ENCODE measurements around the gene ZNF532. TPM values are rescaled to one million over a fixed set of nuclear protein-coding genes. Genes with fewer than 3 reads are reported as not detected.
"Not testable (repeated sequence)": the region's sequence is repeated elsewhere in the genome, so short reads cannot be mapped to it uniquely, and the experiment has no call there.

ZNF532 gene
- total RNA-seq, 2 experiments from 2014 or later, result 0.50 to 0.91 TPM

DNA sequence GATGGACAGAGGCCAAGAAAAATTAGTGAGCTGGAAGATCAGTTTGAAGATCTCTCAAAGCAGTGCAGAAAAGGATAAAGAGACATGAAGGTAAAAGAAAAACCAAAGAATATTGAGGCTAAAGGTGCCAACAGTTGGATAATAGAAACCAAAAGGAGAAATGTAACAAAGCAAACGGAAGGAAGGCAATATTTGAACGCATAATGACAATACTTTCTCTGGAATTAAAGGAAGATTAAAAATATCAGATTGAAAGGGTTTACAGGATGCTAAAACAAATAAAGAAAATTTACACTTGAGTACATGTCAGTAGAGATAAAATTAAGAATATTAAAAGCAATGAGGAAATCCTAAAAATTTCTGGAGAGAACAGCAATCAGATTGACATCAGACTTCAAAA lies 149.1 kb downstream of the ZNF532 start:
- no peaks in the 10 kb centered on the region for H3K36me3 Mint-ChIP-seq (ENCODE audit: low read depth)
- no peaks in the 10 kb centered on the region for H3K4me1 Mint-ChIP-seq (ENCODE audit: low read depth)
- H3K4me3 Mint-ChIP-seq, result no peak overlapping the region
- DNase-seq (no peak), ATAC-seq (no peak)
- ChIA-PET CTCF (interaction anchor here (1.4 kb wide), 1 partner anchor 57 kb away, joined by 4 read pairs; no protein-coding TSS in a partner anchor), POLR2A (no interaction called here)
- H3K27me3 Mint-ChIP-seq (ENCODE audit: low read depth), result peaks cover 19% of the 10 kb centered on the region
- H3K9me3 Mint-ChIP-seq (ENCODE audit: insufficient read depth), result no peaks in the 10 kb centered on the region
- H3K27ac Mint-ChIP-seq, result no peak overlapping the region

DNA sequence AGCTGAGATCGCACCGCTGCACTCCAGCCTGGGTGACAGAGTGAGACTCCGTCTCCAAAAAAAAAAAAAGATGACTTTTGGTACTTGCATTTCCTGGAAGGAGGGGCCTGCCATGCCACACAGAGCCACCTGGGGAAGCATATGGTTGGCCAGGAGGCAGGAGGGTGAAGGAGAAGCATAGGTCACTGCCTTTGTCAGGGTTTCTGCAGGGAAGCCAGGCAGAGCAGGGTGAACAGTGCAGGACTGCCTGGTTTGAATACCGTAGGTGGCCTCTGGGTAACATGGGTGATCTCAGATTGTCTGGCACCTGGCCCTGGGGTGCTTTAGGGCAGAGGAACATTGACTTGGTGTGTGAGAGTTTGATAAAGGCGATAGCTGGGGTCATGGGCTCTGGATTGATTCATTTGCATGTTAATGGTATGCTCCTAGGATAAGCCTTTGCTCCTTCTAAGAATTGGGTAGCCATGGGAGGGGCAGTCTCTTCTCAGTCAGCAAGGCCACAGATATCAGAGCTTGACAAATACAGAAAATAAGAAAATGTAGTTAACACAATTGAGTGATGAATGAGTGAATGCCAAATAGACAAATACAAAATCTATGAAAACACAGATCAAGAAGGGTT lies 151.0 kb downstream of the ZNF532 start:
- POLR2A ChIA-PET, result no interaction called here
- Mint-ChIP-seq H3K27ac (no peak overlapping the region), H3K4me1 (ENCODE audit: low read depth) (no peaks in the 10 kb centered on the region), H3K4me3 (no peak overlapping the region), H3K36me3 (ENCODE audit: low read depth) (no peaks in the 10 kb centered on the region), H3K27me3 (ENCODE audit: low read depth) (peaks cover 27% of the 10 kb centered on the region), H3K9me3 (ENCODE audit: insufficient read depth) (no peaks in the 10 kb centered on the region)
- no peak for DNase-seq
- ATAC-seq, result no peak
- CTCF ChIA-PET, result no interaction called here

DNA sequence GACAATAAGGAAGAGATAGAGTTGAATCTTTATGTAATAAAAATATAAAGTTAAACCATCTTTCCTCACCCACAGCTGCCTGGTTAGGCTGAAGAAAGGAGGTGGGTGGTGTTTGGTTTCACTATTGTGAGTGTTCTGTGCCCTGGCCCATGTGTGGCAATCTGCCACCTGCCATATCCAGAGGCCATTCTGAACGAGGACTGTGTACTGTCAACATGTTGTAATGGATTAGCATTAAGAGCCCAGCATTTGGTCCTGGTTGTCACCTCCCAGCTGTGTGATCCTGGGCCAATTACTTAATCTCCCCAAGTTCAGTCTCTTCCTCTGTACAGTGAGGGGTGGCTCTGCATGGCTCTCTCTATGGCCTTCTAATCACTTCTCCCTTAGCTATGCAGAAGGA lies 156.8 kb downstream of the ZNF532 start:
- Mint-ChIP-seq H3K36me3 (ENCODE audit: low read depth) (no peaks in the 10 kb centered on the region), H3K9me3 (ENCODE audit: insufficient read depth) (no peaks in the 10 kb centered on the region), H3K4me3 (no peak overlapping the region), H3K4me1 (ENCODE audit: low read depth) (no peaks in the 10 kb centered on the region), H3K27ac (no peak overlapping the region), H3K27me3 (ENCODE audit: low read depth) (peaks cover 20% of the 10 kb centered on the region)
- ATAC-seq, result no peak
- no peak for DNase-seq
- ChIA-PET POLR2A (no interaction called here), CTCF (no interaction called here)

DNA sequence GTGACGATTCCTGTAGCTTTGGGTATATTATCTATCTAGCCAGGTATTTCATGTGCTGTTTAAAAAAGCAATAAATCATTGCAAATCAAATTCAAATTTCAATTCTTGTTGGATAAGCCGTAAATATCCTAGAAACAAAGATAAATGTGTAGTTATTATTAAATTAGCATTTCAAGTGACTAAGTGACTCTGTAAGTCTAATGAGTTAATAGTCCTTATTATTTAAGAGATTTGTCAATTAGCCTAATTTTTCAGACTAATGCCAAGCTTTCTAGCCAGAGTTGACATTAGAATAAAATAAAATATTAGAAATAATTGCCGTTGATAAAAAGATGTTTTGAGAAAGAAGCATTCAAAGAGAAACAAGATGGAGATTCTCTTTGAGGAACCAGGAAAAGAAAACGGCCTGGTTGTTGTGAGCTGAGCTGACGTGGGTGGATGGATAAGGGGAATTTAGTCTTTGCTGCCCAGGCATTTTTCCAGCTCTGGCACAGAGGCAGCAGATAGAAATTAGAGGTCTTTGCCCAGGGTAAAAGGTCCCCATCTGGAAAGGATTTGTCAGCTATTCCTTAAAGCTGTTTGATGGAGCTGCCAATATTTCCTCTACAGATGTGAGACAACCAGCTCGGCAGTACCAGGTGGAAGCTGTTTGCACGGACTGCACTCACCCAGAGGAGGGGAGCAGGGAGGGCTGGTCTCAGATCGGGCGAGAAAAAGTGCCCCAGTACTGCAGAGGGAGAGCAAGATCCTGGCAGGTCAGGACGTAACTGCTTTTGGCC lies 157.7 kb downstream of the ZNF532 start:
- CTCF ChIA-PET, result no interaction called here
- H3K27me3 Mint-ChIP-seq (ENCODE audit: low read depth), result peaks cover 18% of the 10 kb centered on the region
- POLR2A ChIA-PET, result no interaction called here
- DNase-seq (no peak), ATAC-seq (no peak)
- no peak overlapping the region for H3K27ac Mint-ChIP-seq
- H3K4me1 Mint-ChIP-seq (ENCODE audit: low read depth), result no peaks in the 10 kb centered on the region
- no peaks in the 10 kb centered on the region for H3K9me3 Mint-ChIP-seq (ENCODE audit: insufficient read depth)
- H3K4me3 Mint-ChIP-seq, result no peak overlapping the region
- H3K36me3 Mint-ChIP-seq (ENCODE audit: low read depth), result no peaks in the 10 kb centered on the region

DNA sequence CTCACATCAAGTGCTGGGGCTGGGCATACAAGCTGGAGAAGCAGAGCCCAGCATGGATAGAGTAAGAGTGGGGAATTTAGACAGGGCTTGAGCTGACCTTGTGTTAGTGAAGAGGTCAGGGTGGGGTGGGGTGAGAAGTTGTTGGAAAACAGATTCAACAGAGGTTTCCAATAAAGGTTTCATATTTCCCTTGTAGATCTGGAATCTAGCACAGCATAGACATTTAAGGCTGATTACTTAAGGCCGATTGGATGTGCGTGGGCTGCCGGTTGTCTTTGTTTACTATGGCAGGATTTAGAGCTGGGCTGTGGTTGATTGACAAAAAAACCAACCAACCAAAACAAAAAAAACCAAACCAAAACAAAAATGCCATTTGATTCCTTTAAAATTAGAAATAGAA lies 160.2 kb downstream of the ZNF532 start:
- ATAC-seq (no peak), DNase-seq (no peak)
- H3K27ac Mint-ChIP-seq, result no peak overlapping the region
- H3K4me3 Mint-ChIP-seq, result no peak overlapping the region
- ChIA-PET CTCF (interaction anchor here (0.8 kb wide), 1 partner anchor 13 kb away, joined by 4 read pairs; no protein-coding TSS in a partner anchor), POLR2A (no interaction called here)
- no peaks in the 10 kb centered on the region for H3K9me3 Mint-ChIP-seq (ENCODE audit: insufficient read depth)
- H3K27me3 Mint-ChIP-seq (ENCODE audit: low read depth), result peaks cover 9% of the 10 kb centered on the region
- H3K36me3 Mint-ChIP-seq (ENCODE audit: low read depth), result no peaks in the 10 kb centered on the region
- H3K4me1 Mint-ChIP-seq (ENCODE audit: low read depth), result no peaks in the 10 kb centered on the region

DNA sequence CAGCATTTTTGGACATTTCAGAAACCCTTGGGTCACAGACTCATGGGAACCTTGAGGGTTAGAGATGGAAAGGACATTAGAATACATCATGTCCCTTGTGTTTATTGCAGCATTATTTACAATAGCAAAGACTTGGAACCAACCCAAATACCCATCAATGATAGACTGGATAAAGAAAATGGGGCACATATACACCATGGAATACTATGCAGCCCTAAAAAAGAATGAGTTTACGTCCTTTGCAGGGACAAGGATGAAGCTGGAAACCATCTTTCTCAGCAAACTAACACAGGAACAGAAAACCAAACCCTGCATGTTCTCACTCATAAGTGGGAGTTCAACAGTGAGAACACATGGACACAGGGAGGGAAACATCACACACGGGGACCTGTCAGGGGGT lies 160.9 kb downstream of the ZNF532 start:
- H3K27me3 Mint-ChIP-seq (ENCODE audit: low read depth); ATAC-seq; H3K4me1 Mint-ChIP-seq (ENCODE audit: low read depth); H3K36me3 Mint-ChIP-seq (ENCODE audit: low read depth); H3K9me3 Mint-ChIP-seq (ENCODE audit: insufficient read depth); CTCF ChIA-PET; H3K4me3 Mint-ChIP-seq; H3K27ac Mint-ChIP-seq; DNase-seq; POLR2A ChIA-PET: not testable (repeated sequence)

DNA sequence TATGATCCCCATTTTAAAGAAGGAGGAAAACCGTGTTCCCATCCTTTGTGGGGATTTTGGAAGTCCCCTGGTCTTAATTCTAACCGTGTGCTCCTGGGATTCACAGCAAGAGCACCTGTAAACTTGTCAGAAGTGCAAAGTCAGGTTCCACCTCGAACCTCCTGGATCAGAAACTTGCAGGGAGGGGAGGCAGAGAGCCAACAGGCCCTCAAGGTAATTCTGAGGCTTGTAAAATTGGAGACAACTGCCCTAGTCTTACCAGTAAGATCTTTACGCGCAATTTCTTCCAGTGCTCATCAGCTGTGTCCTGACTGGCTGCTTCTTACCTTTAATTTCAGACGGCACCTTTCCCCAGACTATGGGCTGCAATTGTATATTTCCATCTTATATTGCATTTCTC lies 161.7 kb downstream of the ZNF532 start:
- no peak overlapping the region for H3K27ac Mint-ChIP-seq
- H3K27me3 Mint-ChIP-seq (ENCODE audit: low read depth), result peaks cover 4% of the 10 kb centered on the region
- no peaks in the 10 kb centered on the region for H3K9me3 Mint-ChIP-seq (ENCODE audit: insufficient read depth)
- ChIA-PET POLR2A (no interaction called here), CTCF (no interaction called here)
- H3K36me3 Mint-ChIP-seq (ENCODE audit: low read depth), result no peaks in the 10 kb centered on the region
- no peak for ATAC-seq
- no peaks in the 10 kb centered on the region for H3K4me1 Mint-ChIP-seq (ENCODE audit: low read depth)
- no peak for DNase-seq
- no peak overlapping the region for H3K4me3 Mint-ChIP-seq

DNA sequence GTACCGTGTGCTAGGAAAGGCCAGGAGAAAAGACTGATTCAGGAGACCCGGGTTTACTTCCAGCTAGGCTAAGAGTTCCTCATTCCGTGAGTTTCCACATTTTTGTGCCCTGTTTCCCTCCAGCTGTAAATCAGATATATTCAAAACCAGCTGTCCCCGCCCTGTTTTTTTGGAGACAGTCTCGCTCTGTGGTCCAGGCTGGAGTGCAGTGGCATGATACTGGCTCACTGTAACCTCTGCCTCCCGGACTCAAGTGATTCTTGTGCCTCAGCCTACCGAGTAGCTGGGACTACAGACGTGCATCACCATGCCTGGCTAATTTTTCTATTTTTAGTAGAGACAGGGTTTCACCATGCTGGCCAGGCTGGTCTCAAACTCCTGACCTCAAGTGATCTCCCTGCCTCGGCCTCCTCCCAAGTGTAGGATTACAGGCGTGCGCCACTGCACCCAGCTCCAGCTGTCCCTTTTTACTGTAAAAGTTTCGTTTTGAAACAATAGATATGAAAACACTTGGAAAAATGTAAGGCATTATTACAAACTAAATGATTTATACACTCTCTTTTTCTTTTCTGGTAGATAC lies 162.2 kb downstream of the ZNF532 start:
- no peak for ATAC-seq
- no peaks in the 10 kb centered on the region for H3K9me3 Mint-ChIP-seq (ENCODE audit: insufficient read depth)

DNA sequence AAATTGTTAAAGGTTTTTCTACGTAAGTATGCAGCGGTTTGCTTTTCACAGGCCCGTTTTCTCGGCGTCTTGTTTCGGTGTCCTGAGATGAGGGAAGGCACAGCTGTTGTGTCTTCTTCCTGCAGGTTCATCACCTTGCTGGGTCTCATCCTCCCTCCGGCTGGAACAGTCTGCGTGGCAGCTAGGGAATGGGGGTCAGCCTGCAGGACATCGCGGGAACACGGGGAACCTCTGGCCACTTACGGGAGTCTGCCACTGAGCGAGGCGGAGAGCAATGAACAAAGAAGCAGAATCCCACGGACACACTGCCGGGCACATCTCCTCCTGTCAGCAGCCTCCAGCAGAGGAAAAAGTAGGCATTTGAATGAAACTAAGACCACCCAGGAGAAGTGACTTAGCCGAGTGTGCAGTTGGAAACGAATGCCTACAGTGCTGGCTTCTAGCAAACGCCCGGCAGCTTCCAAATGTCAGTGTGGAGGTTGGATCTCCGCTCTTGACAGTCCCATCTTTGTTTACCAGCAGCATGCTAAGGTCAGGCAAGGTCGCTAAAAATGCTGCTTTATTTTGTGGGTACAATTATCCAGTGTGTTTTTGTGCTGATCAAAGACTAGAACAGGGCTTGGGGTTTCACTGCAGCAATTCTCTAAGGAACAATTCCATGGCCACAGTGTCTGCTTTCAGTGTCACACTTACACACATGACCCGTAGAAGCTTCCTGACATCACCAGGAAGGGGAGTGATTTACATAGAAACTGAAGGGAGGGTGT lies 165.2 kb downstream of the ZNF532 start:
- peaks cover 7% of the 10 kb centered on the region for H3K27me3 Mint-ChIP-seq (ENCODE audit: low read depth)
- POLR2A ChIA-PET, result no interaction called here
- CTCF ChIA-PET, result no interaction called here

More for the DNA sequence above, 162.2 kb downstream of the ZNF532 start:
- ChIA-PET POLR2A (no interaction called here), CTCF (no interaction called here)
- H3K4me3 Mint-ChIP-seq, result no peak overlapping the region
- no peak for DNase-seq
- H3K4me1 Mint-ChIP-seq (ENCODE audit: low read depth), result no peaks in the 10 kb centered on the region
- H3K27me3 Mint-ChIP-seq (ENCODE audit: low read depth), result peaks cover 6% of the 10 kb centered on the region
- H3K27ac Mint-ChIP-seq, result no peak overlapping the region
- no peaks in the 10 kb centered on the region for H3K36me3 Mint-ChIP-seq (ENCODE audit: low read depth)

DNA sequence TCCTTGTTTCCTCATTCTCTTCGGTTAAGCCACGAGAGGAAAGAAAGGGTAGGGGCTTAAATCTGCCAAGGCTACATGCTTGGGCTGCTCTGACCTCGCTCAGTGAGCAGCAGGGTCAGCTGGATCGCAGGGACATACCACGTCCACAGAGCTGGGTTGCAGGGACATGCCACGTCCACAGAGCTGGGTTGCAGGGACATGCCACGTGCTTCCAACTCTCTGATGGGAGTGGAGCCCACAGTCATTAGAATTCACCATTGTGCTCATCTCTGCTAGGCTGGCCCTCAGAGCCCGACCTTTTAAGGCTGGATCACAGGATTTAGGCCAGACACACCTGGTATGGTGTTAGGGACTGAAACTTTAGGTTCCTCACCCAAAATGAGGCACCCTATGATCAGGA lies 167.6 kb downstream of the ZNF532 start:
- H3K9me3 Mint-ChIP-seq (ENCODE audit: insufficient read depth), result no peaks in the 10 kb centered on the region
- ChIA-PET CTCF (no interaction called here), POLR2A (no interaction called here)
- no peak overlapping the region for H3K4me3 Mint-ChIP-seq
- ATAC-seq (no peak), DNase-seq (no peak)
- H3K27ac Mint-ChIP-seq, result no peak overlapping the region
- peaks cover 7% of the 10 kb centered on the region for H3K27me3 Mint-ChIP-seq (ENCODE audit: low read depth)
- H3K4me1 Mint-ChIP-seq (ENCODE audit: low read depth), result no peaks in the 10 kb centered on the region
- no peaks in the 10 kb centered on the region for H3K36me3 Mint-ChIP-seq (ENCODE audit: low read depth)

More for the DNA sequence above, 165.2 kb downstream of the ZNF532 start:
- no peak for DNase-seq
- no peak overlapping the region for H3K27ac Mint-ChIP-seq
- ATAC-seq, result no peak
- H3K4me1 Mint-ChIP-seq (ENCODE audit: low read depth), result no peaks in the 10 kb centered on the region
- H3K4me3 Mint-ChIP-seq, result no peak overlapping the region
- H3K9me3 Mint-ChIP-seq (ENCODE audit: insufficient read depth), result no peaks in the 10 kb centered on the region
- no peaks in the 10 kb centered on the region for H3K36me3 Mint-ChIP-seq (ENCODE audit: low read depth)

DNA sequence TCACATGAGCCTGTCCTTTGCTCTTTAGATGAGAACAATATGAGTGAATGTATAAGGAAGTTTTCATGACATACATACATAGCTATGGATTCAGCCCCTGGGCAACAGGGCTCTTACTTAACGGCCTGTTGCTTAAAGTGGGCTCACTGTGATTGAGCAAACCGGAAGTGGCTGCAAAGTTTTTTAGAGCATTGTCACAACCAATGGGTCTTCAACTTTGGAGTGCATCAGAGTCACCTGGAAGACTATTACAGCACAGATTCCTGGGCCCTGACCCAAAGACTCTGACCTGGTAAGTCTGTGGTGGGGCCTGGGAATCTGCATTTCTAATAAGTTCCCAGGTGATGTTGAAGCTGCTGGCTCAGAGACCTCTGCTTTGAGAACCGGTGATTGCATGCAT lies 168.7 kb downstream of the ZNF532 start:
- Mint-ChIP-seq H3K4me1 (ENCODE audit: low read depth) (no peaks in the 10 kb centered on the region), H3K27ac (no peak overlapping the region), H3K36me3 (ENCODE audit: low read depth) (no peaks in the 10 kb centered on the region), H3K9me3 (ENCODE audit: insufficient read depth) (no peaks in the 10 kb centered on the region), H3K4me3 (no peak overlapping the region), H3K27me3 (ENCODE audit: low read depth) (peaks cover 7% of the 10 kb centered on the region)
- ChIA-PET POLR2A (no interaction called here), CTCF (no interaction called here)
- ATAC-seq (no peak), DNase-seq (no peak)

DNA sequence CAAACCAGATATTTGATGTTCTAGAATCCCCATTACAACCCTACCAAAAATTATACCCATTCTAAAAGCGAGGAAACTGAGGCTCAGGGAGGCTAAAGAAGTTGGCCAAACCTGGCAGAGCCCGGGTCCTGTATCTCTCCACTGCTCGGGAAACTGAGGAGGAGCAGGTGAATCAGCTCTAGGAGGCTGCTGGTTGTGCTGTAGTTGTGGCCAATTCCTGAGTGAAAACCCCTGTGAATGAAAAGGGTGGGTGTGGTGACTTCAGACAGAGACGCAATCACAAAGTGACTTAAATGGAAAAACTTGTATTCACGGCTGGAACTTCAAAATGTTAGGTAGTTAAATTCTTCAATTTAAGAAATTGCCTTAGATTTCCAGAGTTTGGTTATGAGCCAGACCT lies 169.3 kb downstream of the ZNF532 start:
- ChIA-PET POLR2A (no interaction called here), CTCF (no interaction called here)
- DNase-seq (no peak), ATAC-seq (no peak)
- Mint-ChIP-seq H3K9me3 (ENCODE audit: insufficient read depth) (no peaks in the 10 kb centered on the region), H3K4me1 (ENCODE audit: low read depth) (no peaks in the 10 kb centered on the region), H3K27ac (no peak overlapping the region), H3K36me3 (ENCODE audit: low read depth) (no peaks in the 10 kb centered on the region), H3K4me3 (no peak overlapping the region), H3K27me3 (ENCODE audit: low read depth) (peaks cover 7% of the 10 kb centered on the region)

Data from activated CD8-positive, alpha-beta T cell treated with anti-CD3 and anti-CD28 coated beads, Interleukin-2, amount 10 ng/mL, durations not matched to agents 7 days and 5 days (primary cell).